Caco-2 (cell line): ENCODE measurements around the gene LRMDA. TPM values are rescaled to one million over a fixed set of nuclear protein-coding genes. Genes with fewer than 3 reads are reported as not detected.

Experiments used
- BruUV-seq: library from RNA; stranded (reverse); fragments of 400-500 nt; replicated peaks from 2 replicates; lab custom pipeline; 2021; lab: Mats Ljungman, UMichigan
- CTCF ChIA-PET: fragments of 300-600 bp; sonication (Branson Sonifier 250); formaldehyde crosslinking; loops from one replicate; lab custom pipeline; 2022; ENCODE audit warnings: antibody characterized with exemption; lab: Charles Lee
- POLR2A ChIA-PET: fragments of 300-600 bp; sonication (Branson Sonifier 250); formaldehyde crosslinking; loops from one replicate; lab custom pipeline; 2022; ENCODE audit warnings: antibody characterized with exemption; lab: Charles Lee
- DNase-seq, 2 experiments: peaks; one replicate each; pipeline versions ENCODE4 v3.0.0 to v3.0.0-alpha.2; 2020 to 2022
- H3K27me3 ChIP-seq: replicated peaks from 2 replicates; pipeline ENCODE4 v1.6.0; 2011; ENCODE audit warnings: low read length; ENCODE audit not compliant: control insufficient read depth, insufficient read depth
- H3K36me3 ChIP-seq: 2 replicates; pipeline ENCODE4 v1.5.1; 2011; ENCODE audit warnings: low read length; ENCODE audit not compliant: control insufficient read depth, insufficient read depth
- H3K4me1 ChIP-seq: fragments of 250-450 bp; sonication (Bioruptor Pico); 2 replicates; pipeline ENCODE4 v1.5.1; 2020; ENCODE audit warnings: mild to moderate bottlenecking
- H3K4me3 ChIP-seq: 2 replicates; pipeline ENCODE4 v1.5.1; 2011; ENCODE audit warnings: low read depth, mild to moderate bottlenecking, control low read depth, low read length
- H3K9me3 ChIP-seq: fragments of 250-450 bp; sonication (Bioruptor Pico); 2 replicates; pipeline ENCODE4 v1.5.1; 2020; ENCODE audit warnings: mild to moderate bottlenecking, moderate library complexity
- H3K27ac Mint-ChIP-seq: one replicate; pipeline ENCODE4 v1.8.0; 2022; ENCODE audit warnings: mixed read lengths; ENCODE audit not compliant: unreplicated experiment
- H3K27me3 Mint-ChIP-seq: one replicate; pipeline ENCODE4 v1.8.0; 2022; ENCODE audit warnings: mixed read lengths; ENCODE audit not compliant: insufficient read depth, unreplicated experiment
- H3K36me3 Mint-ChIP-seq: one replicate; pipeline ENCODE4 v1.8.0; 2022; ENCODE audit warnings: mild to moderate bottlenecking, mixed read lengths; ENCODE audit not compliant: insufficient read depth, unreplicated experiment
- H3K4me1 Mint-ChIP-seq: one replicate; pipeline ENCODE4 v1.8.0; 2022; ENCODE audit warnings: low read depth, mixed read lengths; ENCODE audit not compliant: unreplicated experiment
- H3K4me3 Mint-ChIP-seq: one replicate; pipeline ENCODE4 v1.8.0; 2022; ENCODE audit warnings: mild to moderate bottlenecking, moderate library complexity, mixed read lengths; ENCODE audit not compliant: unreplicated experiment
- H3K9me3 Mint-ChIP-seq: one replicate; pipeline ENCODE4 v1.8.0; 2022; ENCODE audit warnings: mixed read lengths; ENCODE audit not compliant: unreplicated experiment
- CTCF ChIP-seq, 2 experiments: fragments of 200-600 bp in 1 of 2; IDR thresholded peaks; 1 replicate in 1 of 2; 2 replicates in 1 of 2; pipeline versions ENCODE4 v1.5.1 to v1.8.0; 2011 to 2022; ENCODE audit warnings: antibody characterized with exemption in 1 of 2, control low read depth in 1 of 2, inconsistent platforms in 1 of 2, low read depth in 1 of 2, low read length in 1 of 2, mild to moderate bottlenecking in 1 of 2, moderate library complexity in 1 of 2; ENCODE audit not compliant: insufficient read depth in 1 of 2, severe bottlenecking in 1 of 2, unreplicated experiment in 1 of 2
- intact Hi-C: fragments of 100-400 bp; cut with micrococcal nuclease; formaldehyde crosslinking; loops from one replicate; pipeline ENCODE4 v1.10.0; 2022; ENCODE audit not compliant: unreplicated experiment
- total RNA-seq: library from RNA; stranded (reverse); gene quantifications from 2 replicates; pipeline ENCODE4 v1.2.3, GENCODE V29; 2022

The LRMDA gene
- total RNA-seq, 1 experiment from 2014 or later, result 18.5 TPM

GRCh38 chr10:76543655-76544054 is 1112.2 kb downstream of the LRMDA start:
- H3K4me3 ChIP-seq, result no peak overlapping the region
- Mint-ChIP-seq H3K9me3 (no peaks in the 10 kb centered on the region), H3K4me1 (no peaks in the 10 kb centered on the region), H3K4me3 (no peak overlapping the region), H3K36me3 (no peaks in the 10 kb centered on the region), H3K27ac (no peak overlapping the region), H3K27me3 (no peaks in the 10 kb centered on the region)
- H3K4me1 ChIP-seq, result no peaks in the 10 kb centered on the region
- H3K27me3 ChIP-seq, result no peaks in the 10 kb centered on the region
- intact Hi-C loops, result loop anchor here (10.0 kb wide), 2 partner anchors 509 to 1139 kb away; partner anchors contain the start of gene ZNF503
- TF ChIP-seq CTCF (IDR thresholded peaks at IDR 0.05; ENCODE audit: insufficient read depth in 1 of 2, low read depth in 1 of 2, low read length in 1 of 2, severe bottlenecking in 1 of 2, unreplicated experiment in 1 of 2), result no peak
- H3K9me3 ChIP-seq, result no peaks in the 10 kb centered on the region
- H3K36me3 ChIP-seq, result no peaks in the 10 kb centered on the region
- CTCF ChIA-PET, result interaction anchor here (0.7 kb wide), 1 partner anchor 15 kb away, joined by 3 read pairs; no protein-coding TSS in a partner anchor
- POLR2A ChIA-PET, result no interaction called here
- no peak for DNase-seq
- no TSS peak for BruUV-seq

- Histone ChIP-seq H3K36me3 (no peaks in the 10 kb centered on the region), H3K27me3 (no peaks in the 10 kb centered on the region), H3K4me3 (no peak overlapping the region), H3K4me1 (no peaks in the 10 kb centered on the region), H3K9me3 (no peaks in the 10 kb centered on the region)
- no peaks in the 10 kb centered on the region for H3K36me3 Mint-ChIP-seq
- H3K9me3 Mint-ChIP-seq, result no peaks in the 10 kb centered on the region
- no peak overlapping the region for H3K27ac Mint-ChIP-seq
- POLR2A ChIA-PET, result no interaction called here
- DNase-seq, result no peak
- no TSS peak for BruUV-seq
- no peak for TF ChIP-seq CTCF (IDR thresholded peaks at IDR 0.05; ENCODE audit: insufficient read depth in 1 of 2, low read depth in 1 of 2, low read length in 1 of 2, severe bottlenecking in 1 of 2, unreplicated experiment in 1 of 2)
- H3K4me1 Mint-ChIP-seq, result no peaks in the 10 kb centered on the region
- CTCF ChIA-PET, result no interaction called here
- H3K27me3 Mint-ChIP-seq, result no peaks in the 10 kb centered on the region
- no peak overlapping the region for H3K4me3 Mint-ChIP-seq
- intact Hi-C loops, result loop anchor here (10.0 kb wide), 2 partner anchors 510 to 1140 kb away; partner anchors contain the start of gene ZNF503
Observed at GRCh38 chr10:76544789-76545188, 1113.4 kb downstream of the LRMDA start.

GRCh38 chr10:76546411-76546810 is 1115.0 kb downstream of the LRMDA start:
- Histone ChIP-seq H3K27me3 (no peaks in the 10 kb centered on the region), H3K4me3 (no peak overlapping the region), H3K9me3 (no peaks in the 10 kb centered on the region), H3K36me3 (no peaks in the 10 kb centered on the region), H3K4me1 (peaks cover 7% of the 10 kb centered on the region)
- no peak overlapping the region for H3K4me3 Mint-ChIP-seq
- DNase-seq, result no peak
- ChIA-PET POLR2A (no interaction called here), CTCF (no interaction called here)
- no peaks in the 10 kb centered on the region for H3K9me3 Mint-ChIP-seq
- H3K4me1 Mint-ChIP-seq, result peaks cover 7% of the 10 kb centered on the region
- intact Hi-C loops, result loop anchor here (2.0 to 10.0 kb wide), 3 partner anchors 438 to 1142 kb away; partner anchors contain the start of gene ZNF503
- H3K36me3 Mint-ChIP-seq, result no peaks in the 10 kb centered on the region
- no peaks in the 10 kb centered on the region for H3K27me3 Mint-ChIP-seq
- BruUV-seq, result no TSS peak
- no peak for TF ChIP-seq CTCF (IDR thresholded peaks at IDR 0.05; ENCODE audit: insufficient read depth in 1 of 2, low read depth in 1 of 2, low read length in 1 of 2, severe bottlenecking in 1 of 2, unreplicated experiment in 1 of 2)
- H3K27ac Mint-ChIP-seq, result no peak overlapping the region
